ENCODE data around the gene PNPLA8.
"Not testable (repeated sequence)": the region's sequence is repeated elsewhere in the genome, so short reads cannot be mapped to it uniquely, and the experiment has no call there.

PNPLA8 gene

DNA sequence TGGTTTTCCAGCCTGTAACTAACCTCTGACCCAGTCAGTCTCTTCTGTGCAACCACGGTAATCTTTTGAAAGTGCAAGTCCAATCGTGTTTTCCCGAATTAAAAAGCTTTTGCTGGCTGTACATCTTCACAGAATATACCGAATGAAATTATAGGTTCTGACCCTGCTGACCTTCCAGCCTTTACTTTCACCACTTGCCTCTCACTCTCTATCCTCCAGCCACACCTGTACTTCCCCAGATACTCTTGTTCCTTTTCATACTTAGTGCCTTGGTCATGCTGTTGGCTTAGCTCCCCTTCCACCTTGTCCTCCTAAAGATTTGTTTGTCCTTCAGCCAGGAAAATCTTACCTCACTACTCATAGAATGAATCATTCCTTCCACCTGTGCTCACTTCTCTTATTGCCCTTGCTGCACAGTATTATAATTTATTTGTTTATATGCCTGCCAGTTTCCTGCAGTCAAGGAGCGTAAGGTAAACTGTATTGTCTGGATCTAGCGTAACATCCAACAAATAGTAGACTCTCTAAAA lies 2.3 kb upstream of the PNPLA8 start:
- DNase-seq (ENCODE audit: low read depth), result no peak

DNA sequence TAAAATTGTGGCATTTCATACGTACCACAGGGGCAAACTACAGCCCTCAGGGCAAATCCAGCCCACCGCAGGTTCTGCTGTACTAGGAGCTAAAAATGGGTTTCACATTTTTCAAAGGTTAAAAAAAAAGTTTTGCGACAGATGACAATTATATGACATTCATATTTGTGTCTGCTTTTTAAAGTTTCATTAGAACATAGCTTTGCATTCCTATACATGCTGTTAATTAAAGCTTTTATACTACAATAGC lies 758 bp upstream of the PNPLA8 start:
- no peak for DNase-seq (ENCODE audit: low read depth)

DNA sequence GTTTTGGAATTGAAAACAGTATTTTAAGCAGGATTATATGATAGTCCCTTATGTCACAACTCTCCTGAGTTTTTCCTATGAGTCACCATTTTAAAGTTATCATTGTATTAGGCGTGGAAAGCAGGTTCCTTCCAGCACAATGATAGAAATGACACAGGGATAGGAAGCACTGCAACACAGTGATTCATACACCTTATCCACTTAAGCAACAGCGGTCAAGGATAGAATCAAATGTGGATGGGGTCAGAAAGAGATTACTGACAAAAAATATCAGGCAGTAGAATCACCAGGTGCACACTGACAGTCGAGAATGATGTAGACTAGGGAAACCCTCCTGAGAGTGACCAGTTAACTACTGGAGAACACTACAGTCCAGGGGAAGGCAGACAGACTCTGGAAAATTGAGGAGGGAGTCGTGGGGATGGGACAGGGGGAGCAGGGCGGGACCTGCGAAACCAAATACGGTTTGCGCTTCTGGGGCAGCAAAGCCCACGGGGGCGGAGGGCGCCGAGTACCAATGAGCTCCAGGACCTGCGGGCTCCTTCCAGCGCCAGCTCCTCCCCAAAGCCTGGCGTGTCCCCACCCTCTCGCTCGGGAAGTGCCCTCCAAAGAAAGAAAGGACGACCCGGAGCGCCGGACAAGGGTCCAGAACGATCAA lies 479 bp downstream of the PNPLA8 start:
- no peak for DNase-seq (ENCODE audit: low read depth)

DNA sequence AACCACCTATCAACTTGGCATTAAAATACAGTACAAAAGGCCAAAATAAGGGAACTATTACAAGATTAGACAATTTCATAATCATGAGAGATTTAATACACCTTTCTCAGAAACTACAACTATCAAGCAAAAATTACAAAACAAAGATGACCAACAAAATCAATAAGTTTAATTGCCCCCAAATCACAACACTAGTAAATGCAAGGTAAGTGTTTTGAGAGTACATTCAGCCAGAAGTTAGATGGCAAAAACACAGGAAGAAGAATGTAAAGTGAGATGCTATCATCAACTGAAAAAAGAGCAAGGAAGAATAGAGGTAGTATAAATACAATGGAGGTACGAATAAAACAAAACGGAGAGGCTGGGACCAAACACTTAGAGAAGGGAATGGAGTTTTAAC lies 3.2 kb downstream of the PNPLA8 start:
- no peak for DNase-seq (ENCODE audit: low read depth)

DNA sequence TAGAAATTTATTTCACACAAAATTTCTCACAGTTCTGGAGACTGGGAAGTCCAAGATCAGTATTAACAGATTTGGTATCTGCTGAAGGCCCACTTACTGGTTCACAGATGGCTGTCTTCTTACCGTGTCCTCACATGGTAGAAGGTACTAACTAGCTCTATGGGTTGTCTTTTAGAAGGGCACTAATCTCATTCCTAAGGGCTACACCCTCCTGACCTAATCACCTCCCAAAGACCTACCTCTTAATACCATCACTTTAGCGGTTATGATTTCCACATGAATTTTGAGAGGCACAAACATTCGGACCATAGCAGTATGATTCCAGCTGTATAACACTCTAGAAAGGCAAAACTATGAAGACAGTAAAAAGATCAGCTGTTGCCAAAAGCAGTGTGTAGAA lies 8.0 kb downstream of the PNPLA8 start:
- DNase-seq (ENCODE audit: low read depth), result no peak

DNA sequence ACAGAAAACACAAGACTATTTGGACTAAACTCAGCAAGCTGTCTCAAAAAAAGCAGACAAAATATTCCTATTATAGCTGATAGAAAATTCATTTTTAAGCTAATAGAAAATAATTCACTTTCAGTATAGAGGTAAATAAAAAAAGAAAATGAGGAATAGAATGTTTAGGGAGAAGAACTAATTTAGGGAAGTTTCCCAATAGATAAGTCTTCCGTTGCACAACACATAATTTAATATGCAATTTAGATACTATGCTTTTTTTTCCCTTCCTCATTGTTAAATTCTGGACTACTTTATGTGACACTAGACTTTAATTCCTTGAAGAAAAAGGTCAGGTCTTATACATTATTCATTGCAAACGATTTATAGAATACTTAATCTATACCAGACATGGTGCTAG lies 10.3 kb downstream of the PNPLA8 start:
- DNase-seq (ENCODE audit: low read depth), result no peak

DNA sequence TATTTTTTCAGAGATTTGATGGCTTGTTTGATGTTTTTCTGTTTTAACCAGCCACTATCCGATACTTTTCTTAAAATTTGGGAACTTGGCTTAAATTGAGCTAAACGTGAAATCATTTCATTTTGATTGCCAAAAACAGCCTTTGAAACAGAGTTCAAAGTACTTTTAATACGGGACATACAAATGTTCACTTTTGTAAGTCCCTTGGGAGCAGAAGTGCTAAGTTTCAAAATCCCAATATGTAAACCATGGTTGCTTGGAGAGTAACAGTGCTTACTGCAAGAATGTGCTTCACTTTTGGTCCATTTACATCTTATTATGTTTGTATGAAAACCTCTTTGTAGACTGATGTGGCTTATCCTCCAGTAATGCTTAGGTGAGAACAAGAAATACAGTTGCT lies 10.9 kb downstream of the PNPLA8 start:
- DNase-seq (ENCODE audit: low read depth), result no peak

DNA sequence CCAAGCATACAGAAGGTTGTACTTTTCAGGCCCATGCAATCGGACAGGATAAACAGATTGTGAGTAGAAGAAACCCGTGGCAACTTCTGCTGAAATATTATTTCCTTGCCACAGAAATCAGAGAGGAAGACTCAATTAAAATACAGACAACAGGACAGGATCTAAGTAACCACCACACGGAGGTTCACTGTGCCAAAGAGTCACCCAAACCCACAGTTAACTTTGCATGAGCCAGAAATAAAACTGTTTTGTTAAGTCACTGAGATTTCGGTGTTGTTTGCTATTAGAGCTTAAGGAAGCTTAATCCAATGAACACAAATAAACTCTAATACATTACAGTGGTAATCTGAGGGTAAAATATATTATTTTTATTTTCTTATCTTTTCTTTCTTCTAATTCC lies 14.0 kb downstream of the PNPLA8 start:
- DNase-seq (ENCODE audit: low read depth), result no peak

DNA sequence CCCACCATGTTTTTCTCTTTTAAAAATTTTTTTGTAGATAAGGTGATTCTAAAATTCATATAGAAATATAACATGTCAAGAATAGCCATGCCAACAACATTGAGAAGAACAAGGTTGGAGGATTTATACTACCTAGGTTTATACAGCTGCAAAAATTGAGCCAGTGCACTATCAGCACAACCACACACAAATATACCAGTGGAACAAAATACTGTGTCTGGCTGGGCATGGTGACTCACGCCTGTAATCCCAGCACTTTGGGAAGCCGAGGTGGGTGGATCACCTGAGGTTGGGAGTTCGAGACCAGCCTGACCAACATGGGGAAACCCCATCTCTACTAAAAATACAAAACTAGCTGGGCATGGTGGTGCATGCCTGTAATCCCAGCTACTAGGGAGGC lies 21.4 kb downstream of the PNPLA8 start:
- DNase-seq (ENCODE audit: low read depth), result not testable (repeated sequence)

DNA sequence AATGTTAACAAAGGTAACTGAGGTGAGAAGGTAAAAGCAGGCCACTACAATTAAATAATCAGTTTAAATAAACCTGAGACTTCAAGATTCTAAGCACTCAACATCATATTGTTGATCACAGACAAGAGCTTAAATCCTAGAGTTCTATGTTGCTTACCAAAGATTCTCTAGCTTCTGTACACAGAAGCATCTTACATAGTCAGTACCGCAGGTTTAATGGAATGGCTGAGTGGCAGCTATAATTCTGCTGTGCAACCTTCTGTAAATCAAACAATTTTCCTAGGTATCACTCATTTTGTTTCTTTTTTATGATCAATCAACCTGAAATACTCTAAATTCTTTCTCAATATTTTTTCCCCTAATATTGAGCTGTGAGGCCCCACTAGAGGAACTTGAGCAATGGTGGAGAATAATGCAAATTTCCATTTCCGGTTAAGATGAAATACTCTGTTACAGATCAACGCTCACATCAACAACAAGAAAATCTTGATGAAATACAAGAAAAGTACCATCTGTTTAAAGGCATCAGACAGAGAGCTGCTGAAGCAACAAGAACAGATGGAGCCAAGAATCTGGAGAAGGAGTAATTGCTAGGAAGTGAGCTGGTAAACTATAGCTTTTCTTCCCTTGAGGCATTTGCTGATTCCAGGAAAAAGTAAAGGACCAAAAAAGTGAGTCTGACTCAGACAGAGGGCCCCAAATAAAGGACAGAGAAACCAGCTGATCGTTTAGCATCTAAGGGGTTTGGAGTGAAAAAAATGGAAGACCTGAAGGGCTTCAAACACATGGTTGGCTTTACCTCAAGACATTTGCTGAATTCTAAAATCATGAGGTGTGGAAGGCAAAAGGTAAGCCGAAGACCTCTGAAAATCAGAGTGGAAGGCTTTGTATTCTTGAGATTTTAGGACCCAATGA lies 22.6 kb downstream of the PNPLA8 start:
- DNase-seq (ENCODE audit: low read depth), result no peak

DNA sequence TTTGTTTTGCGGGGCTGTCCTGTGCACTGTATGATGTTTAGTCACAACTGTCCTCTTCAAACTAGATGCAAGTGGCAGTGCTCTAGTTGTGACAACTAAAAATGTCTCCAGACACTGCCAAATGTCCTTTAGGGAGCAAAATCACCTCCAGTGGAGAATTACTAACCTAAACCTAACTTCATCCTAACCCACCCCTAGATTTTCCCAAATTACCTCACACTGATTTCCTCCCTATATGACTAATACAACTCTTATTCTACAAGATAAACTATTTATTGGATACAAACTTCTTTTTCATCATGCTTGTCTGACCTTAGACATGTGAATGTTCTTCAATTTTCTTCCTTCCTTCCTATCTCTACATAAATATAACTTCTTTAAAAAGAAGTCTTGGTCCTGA lies 26.4 kb downstream of the PNPLA8 start:
- DNase-seq (ENCODE audit: low read depth), result no peak

DNA sequence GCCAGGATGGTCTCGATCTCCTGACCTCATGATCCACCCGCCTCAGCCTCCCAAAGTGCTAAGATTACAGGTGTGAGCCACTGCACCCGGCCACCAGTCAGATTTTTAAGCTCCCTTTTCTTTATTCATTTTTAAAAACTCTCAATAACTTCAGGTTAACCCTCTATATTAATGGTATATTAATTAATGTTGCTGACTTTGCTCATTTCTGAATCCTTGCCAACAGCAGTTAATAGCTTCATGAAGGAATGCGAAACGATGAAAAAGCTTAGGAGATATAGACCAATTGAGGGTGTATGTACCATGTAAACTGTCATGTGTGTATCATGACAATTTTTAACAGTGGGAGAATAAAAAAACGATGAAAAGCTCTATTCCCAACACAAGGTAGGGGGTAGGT lies 27.5 kb downstream of the PNPLA8 start:
- DNase-seq (ENCODE audit: low read depth), result no peak

DNA sequence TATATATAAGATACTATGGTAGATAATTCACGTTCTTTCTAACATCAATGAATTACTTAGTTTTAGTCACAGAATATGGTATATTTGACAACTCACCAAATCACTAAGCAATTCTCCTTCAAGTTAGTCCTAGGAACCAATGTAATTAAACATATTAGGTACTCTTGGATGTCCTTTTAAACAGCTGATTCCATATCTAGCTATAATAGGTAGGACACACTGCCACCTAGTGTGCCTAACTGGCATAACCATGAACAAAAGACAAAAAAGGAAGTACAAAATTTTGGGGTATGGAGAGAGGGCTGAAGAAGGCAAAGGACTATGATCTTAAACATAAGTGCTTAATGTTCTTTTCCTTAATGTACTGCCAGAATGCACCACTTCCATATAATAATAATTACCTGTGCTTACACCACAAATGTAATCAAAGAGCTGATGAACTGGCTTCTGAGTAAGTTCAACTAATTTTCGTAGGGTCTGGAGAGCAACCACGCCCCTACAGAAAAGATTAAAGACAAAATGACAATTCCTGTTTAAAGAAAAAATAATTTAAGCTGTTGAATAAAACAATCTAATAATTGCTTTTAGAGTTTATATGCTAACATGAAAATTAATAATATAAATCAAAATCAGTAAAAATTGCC lies 28.7 kb downstream of the PNPLA8 start:
- DNase-seq (ENCODE audit: low read depth), result no peak

DNA sequence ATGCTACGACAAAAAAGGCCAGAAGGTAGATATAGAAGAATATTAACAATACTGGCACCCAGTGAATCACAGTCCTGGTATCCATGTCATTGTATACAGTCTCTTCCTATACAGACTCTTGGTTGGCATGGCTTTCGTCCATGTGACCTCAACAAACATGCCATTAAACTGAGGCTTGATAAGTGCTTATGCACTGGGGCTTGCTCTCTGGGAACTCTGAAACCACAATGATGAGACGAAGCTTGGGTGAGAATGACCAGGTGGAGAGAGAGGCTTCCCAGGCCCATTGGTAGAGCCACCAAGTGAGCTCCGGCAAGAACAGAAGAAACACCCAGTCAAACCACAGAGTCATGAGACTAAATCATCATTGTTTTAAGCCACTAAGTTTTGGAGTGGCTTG lies 33.2 kb downstream of the PNPLA8 start:
- DNase-seq (ENCODE audit: low read depth), result no peak

DNA sequence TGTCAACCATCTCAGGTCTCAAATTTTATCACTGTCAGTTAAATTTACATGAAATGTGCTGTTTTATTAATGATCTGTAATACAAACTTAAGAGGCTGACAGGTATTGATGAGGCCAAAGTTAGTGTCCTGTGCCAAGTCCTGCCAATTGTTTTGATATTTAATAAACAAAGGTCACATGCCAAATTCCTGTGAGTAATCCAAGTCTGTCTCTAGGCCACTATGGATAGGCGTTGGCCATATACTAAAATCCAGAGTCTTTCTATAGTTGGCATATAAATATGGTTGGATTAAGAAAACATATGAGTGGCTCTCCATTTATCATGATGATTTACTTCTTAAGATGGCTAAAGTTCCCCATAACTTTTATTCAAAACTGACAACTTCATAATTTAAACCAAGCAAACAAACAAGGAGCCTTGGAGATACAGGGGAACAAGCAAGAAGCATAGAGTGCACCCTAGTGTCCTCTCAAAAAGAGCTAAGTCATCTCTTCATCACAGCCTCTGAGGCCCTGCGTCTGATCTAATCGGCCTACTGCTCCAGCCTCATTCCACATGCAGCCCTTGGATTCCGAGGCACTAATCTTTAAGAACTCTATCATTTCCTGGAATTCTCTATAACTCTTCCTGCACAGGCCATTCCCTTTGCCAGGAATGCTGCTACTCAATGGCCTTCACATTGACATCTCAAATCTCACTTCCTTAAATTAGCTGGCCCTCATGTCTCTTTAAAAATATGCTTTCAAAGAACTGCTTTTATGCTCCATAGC lies 37.0 kb downstream of the PNPLA8 start:
- DNase-seq (ENCODE audit: low read depth), result no peak

DNA sequence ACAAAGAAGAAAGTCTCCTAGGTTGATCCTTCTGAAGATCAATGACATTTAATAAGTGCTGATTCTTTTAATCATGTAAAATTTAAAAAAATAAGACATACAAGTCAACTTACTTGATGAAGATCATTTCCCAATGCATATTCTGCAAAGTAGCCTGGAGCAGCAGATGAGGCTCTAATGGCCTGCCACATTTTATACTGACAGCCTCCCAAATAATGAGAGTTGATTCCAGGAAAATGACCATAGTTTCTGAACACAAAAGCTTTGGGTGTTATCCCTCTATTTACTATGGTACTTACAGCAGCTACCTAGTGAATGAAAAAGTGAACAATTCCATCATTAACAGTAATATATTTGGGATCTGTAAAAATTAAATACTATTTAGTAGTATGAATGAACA lies 38.3 kb downstream of the PNPLA8 start:
- no peak for DNase-seq (ENCODE audit: low read depth)

DNA sequence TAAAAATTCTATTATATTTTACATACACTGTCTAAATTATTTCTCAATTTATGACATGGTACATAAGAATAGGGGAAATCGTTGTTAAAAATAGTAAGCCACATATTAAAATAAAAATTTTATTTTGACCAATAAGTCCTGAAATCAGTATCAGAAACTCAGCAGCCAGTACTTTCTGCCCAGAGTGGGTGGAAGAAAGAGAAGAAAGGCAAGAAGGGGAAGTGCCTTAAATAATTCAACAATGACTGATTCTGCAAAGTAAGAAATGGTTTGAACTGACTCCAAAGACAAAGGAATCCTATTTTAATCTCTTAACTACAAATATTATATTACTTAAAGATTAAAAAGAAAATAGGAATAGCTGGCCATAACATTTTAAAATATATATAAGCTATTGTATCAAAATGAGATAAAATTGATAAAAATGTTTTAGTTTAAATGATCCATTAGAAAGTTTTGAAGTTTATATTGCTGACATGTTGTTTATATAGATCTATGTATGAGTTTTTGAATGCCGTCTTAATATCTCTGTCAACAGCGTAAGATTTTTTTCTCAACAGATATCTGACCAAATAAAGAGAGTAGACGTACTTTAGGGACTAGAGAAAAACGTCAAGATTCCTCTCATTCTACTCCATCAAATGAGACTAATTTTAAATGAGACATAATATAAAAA lies 39.5 kb downstream of the PNPLA8 start:
- no peak for DNase-seq (ENCODE audit: low read depth)

DNA sequence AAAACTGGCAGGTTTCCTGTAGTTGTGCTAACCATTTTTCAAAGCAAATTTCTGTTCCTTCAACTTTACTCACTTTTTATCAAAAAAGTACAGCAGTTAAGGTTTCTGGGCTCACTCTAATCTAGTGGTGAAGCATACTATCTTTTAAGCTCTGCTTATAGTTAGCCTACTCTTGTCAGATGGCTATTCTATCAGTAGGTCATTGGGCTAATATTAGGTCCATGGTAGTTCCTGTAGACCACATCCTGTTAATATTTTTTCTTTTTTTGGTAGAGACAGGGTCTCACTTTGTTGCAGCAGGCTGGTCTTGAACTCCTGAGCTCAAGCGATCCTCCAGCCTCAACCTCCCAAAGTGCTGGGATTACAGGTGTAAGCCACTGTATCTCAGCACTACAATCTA lies 41.8 kb downstream of the PNPLA8 start:
- DNase-seq (ENCODE audit: low read depth), result no peak

DNA sequence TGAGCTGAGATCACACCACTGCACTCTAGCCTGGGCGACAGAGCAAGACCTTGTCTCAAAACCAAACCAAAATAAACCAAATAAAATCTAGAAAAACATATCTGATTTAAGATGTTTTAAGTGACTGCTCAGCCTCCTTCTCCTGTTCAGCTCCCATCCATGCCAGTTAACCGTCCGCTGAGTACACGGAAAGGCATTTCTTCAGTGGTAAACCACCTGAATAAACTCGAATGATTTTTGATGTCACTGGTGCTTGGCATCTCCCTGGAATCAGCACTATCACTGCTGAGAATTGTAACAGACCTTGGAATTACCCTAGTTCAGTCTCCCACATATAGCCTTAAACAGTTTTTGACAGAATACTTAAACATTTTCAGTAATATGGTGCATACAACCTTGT lies 45.6 kb downstream of the PNPLA8 start:
- no peak for DNase-seq (ENCODE audit: low read depth)

DNA sequence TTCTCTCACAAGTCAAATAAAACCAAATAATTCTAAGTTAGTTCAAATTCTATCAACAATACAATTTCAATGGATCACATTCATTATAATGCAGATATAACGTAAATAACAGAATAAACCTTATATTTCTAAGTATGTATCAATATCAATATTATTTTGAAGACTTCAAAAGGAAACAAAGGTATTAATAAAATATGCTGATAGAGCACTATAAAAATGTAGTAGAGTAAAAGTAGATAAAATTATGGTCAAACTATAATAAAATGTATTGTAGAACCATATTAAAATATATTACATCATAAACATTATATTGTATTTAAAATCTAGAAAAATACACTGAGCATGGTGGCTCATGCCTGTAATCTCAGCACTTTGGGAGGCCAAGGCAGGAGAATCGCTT lies 46.2 kb downstream of the PNPLA8 start:
- no peak for DNase-seq (ENCODE audit: low read depth)

DNA sequence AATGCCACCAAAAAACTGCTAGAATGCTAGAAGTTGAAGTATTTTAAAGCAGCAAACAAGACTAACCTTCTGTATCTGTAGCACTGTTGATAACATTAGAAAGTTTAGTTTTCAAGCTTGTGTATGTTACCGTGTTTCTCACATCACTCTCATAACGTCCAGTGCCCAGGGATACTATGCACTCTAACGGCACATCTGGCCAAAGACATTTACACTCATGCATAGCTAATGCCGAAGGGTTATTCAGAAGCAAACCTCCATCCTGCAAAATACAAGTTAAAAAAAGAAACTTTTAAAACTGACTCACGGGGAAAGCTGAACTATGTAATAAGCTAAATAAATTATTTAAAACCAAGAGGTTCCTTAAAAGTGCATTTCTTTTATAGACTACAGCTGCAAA lies 46.8 kb downstream of the PNPLA8 start:
- no peak for DNase-seq (ENCODE audit: low read depth)

DNA sequence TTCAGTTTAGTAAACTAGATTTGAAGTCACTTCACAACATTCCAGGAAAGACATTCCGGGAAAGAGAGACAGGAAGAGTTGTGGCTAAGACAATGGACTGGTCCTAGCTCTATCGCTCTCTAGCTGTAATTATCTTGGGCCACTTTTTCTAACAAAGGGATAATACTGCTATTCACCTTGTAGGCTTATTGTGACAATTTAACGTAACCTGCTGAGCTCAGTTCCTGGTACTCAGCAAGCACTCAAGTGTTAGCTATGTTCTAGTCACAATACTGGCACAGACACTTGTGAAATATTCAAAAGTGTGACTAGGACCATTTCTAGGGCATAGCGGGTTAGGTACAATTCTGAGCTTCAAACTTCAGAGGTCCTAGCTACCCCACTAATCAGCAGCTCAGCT lies 57.7 kb downstream of the PNPLA8 start:
- no peak for DNase-seq (ENCODE audit: low read depth)
